Measurements from ENCODE around the gene ALPG.

Gene ALPG

GRCh38 chr2:232372231-232373208 is 34.1 kb upstream of the ALPG start:
- DNase-seq (ENCODE audit: low read depth): peak; percentile 70
- H3K4me3 ChIP-seq (ENCODE audit: low read length): no peak overlapping the region
- no peak for TF ChIP-seq CTCF (IDR thresholded peaks at IDR 0.05; ENCODE audit: insufficient read depth, low read depth, low read length, missing control alignments)

GRCh38 chr2:232374356-232374755 is 32.3 kb upstream of the ALPG start:
- H3K4me3 ChIP-seq (ENCODE audit: low read length): no peak overlapping the region
- no peak for DNase-seq (ENCODE audit: low read depth)
- TF ChIP-seq CTCF (IDR thresholded peaks at IDR 0.05; ENCODE audit: insufficient read depth, low read depth, low read length, missing control alignments): no peak

GRCh38 chr2:232375164-232375563 is 31.5 kb upstream of the ALPG start:
- no peak for TF ChIP-seq CTCF (IDR thresholded peaks at IDR 0.05; ENCODE audit: insufficient read depth, low read depth, low read length, missing control alignments)
- no peak overlapping the region for H3K4me3 ChIP-seq (ENCODE audit: low read length)
- DNase-seq (ENCODE audit: low read depth): no peak

- no peak for TF ChIP-seq CTCF (IDR thresholded peaks at IDR 0.05; ENCODE audit: insufficient read depth, low read depth, low read length, missing control alignments)
- no peak for DNase-seq (ENCODE audit: low read depth)
- H3K4me3 ChIP-seq (ENCODE audit: low read length): no peak overlapping the region
Observed at GRCh38 chr2:232376260-232376659, 30.4 kb upstream of the ALPG start.

GRCh38 chr2:232376713-232377112 is 29.9 kb upstream of the ALPG start:
- no peak for DNase-seq (ENCODE audit: low read depth)
- no peak overlapping the region for H3K4me3 ChIP-seq (ENCODE audit: low read length)
- no peak for TF ChIP-seq CTCF (IDR thresholded peaks at IDR 0.05; ENCODE audit: insufficient read depth, low read depth, low read length, missing control alignments)

- no peak for DNase-seq (ENCODE audit: low read depth)
- no peak for TF ChIP-seq CTCF (IDR thresholded peaks at IDR 0.05; ENCODE audit: insufficient read depth, low read depth, low read length, missing control alignments)
- H3K4me3 ChIP-seq (ENCODE audit: low read length): no peak overlapping the region
Observed at GRCh38 chr2:232377319-232377718, 29.3 kb upstream of the ALPG start.

Data from epithelial cell of esophagus (primary cell).